Keratinocyte (primary cell): Measurements from ENCODE around the gene TBCD.

Experiments
- EZH2 ChIP-seq: IDR thresholded peaks from one replicate; pipeline ENCODE4 v1.6.1; 2012; ENCODE audit warnings: inconsistent platforms, mild to moderate bottlenecking, low read length, moderate library complexity
- TF ChIP-seq, protein P1 (sequence below), 3 experiments: IDR thresholded peaks in 1 of 3; conservative IDR thresholded peaks in 1 of 3; optimal IDR thresholded peaks in 1 of 3; 2 replicates in 2 of 3; 3 replicates in 1 of 3; pipeline versions ENCODE3 to v1.5.1; 2011; ENCODE audit warnings: low read length in 3 of 3, mild to moderate bottlenecking in 3 of 3, moderate library complexity in 2 of 3, control low read depth in 1 of 3, inconsistent platforms in 1 of 3; ENCODE audit not compliant: insufficient read depth in 2 of 3; ENCODE audit errors: extremely low read depth in 1 of 3

GRCh38 chr17:82823004-82823403 is 71.1 kb downstream of the TBCD start:
- TF ChIP-seq, protein P1, sequence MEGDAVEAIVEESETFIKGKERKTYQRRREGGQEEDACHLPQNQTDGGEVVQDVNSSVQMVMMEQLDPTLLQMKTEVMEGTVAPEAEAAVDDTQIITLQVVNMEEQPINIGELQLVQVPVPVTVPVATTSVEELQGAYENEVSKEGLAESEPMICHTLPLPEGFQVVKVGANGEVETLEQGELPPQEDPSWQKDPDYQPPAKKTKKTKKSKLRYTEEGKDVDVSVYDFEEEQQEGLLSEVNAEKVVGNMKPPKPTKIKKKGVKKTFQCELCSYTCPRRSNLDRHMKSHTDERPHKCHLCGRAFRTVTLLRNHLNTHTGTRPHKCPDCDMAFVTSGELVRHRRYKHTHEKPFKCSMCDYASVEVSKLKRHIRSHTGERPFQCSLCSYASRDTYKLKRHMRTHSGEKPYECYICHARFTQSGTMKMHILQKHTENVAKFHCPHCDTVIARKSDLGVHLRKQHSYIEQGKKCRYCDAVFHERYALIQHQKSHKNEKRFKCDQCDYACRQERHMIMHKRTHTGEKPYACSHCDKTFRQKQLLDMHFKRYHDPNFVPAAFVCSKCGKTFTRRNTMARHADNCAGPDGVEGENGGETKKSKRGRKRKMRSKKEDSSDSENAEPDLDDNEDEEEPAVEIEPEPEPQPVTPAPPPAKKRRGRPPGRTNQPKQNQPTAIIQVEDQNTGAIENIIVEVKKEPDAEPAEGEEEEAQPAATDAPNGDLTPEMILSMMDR (optimal IDR thresholded peaks at IDR 0.05 in 1 of 3, IDR thresholded peaks at IDR 0.05 in 1 of 3, conservative IDR thresholded peaks at IDR 0.05 in 1 of 3; ENCODE audit: extremely low read depth in 1 of 3, insufficient read depth in 2 of 3, low read length in 3 of 3), result peak in 2 of 3 experiments; percentile 14 to 39
- no peak for TF ChIP-seq EZH2
